Measurements from ENCODE around the gene NOTO.

DNA sequence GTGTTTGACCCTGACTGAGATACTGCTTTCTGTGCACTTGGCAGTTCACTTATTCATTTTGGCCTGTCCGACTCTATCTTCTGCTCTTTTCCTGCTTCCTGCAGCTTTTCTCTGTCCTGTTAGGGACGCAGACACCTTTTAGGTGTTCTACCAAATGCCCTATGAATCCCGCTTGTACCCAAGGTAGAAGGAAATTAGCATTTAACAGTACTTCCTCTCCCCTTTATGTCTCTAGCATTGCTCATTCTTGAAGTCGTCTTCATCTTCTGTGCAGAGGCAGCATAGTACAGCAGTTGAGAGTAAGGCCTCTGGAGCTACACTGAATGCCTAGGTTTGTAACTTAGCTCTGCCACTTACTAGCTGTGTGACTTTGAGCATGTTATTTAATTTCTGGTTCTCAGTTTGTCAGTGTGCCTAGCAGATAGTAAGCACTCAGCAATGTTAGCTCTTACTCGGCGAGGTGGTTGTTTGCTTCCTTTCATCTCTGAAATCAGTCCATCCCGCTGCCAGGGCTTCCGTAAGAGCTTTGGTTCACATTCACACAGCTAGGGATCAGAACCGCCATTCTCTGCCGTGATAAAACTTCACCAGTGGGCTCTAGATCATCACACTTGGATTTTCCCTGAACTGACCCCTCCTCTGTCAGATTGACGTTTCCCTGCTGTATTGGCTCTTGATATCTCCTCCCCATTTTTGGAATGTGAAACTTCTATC, 33.1 kb downstream of the NOTO start:
- TF ChIP-seq, protein P1, sequence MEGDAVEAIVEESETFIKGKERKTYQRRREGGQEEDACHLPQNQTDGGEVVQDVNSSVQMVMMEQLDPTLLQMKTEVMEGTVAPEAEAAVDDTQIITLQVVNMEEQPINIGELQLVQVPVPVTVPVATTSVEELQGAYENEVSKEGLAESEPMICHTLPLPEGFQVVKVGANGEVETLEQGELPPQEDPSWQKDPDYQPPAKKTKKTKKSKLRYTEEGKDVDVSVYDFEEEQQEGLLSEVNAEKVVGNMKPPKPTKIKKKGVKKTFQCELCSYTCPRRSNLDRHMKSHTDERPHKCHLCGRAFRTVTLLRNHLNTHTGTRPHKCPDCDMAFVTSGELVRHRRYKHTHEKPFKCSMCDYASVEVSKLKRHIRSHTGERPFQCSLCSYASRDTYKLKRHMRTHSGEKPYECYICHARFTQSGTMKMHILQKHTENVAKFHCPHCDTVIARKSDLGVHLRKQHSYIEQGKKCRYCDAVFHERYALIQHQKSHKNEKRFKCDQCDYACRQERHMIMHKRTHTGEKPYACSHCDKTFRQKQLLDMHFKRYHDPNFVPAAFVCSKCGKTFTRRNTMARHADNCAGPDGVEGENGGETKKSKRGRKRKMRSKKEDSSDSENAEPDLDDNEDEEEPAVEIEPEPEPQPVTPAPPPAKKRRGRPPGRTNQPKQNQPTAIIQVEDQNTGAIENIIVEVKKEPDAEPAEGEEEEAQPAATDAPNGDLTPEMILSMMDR (IDR thresholded peaks at IDR 0.05): no peak
- no peak for TF ChIP-seq EZH2 (IDR thresholded peaks at IDR 0.05; ENCODE audit: borderline replicate concordance, insufficient read depth, low read depth, low read length, poor library complexity, severe bottlenecking)

All from B cell (primary cell).